Ureter (tissue), 1 donor: ENCODE data around the gene HSD11B2. TPM values are rescaled to one million over a fixed set of nuclear protein-coding genes. Genes with fewer than 3 reads are reported as not detected.

Experiments used
- DNase-seq: peaks from one replicate; pipeline ENCODE4 v3.0.0-alpha.2; 2020; ENCODE audit warnings: low spot score
- total RNA-seq: library from RNA; stranded (reverse); gene quantifications from one replicate; pipeline ENCODE4 v1.2.4, GENCODE V29; 2023
- donor health status: DM: yes; HTN: yes; CAD: no.

HSD11B2 gene
- total RNA-seq, 1 donor from 2014 or later = 5.6 TPM

GRCh38 chr16:67474551-67475455, 43.9 kb downstream of the HSD11B2 start:
- DNase-seq = no peak

GRCh38 chr16:67477960-67478554, 47.1 kb downstream of the HSD11B2 start:
- DNase-seq = no peak

GRCh38 chr16:67480833-67481560, 50.1 kb downstream of the HSD11B2 start, which contains the start of gene ATP6V0D1:
Gene ATP6V0D1 (minus strand): TSS chr16:67481157. CDS start chr16:67481086, 71 bp downstream.
- peak; percentile 100 for DNase-seq

GRCh38 chr16:67481561-67482232, 50.8 kb downstream of the HSD11B2 start:
- DNase-seq = peak; percentile 73

- no peak for DNase-seq
These were observed 51.5 kb downstream of the HSD11B2 start for GRCh38 chr16:67482233-67482924.

GRCh38 chr16:67483150-67483549, 52.2 kb downstream of the HSD11B2 start, which contains the start of gene AGRP:
Gene AGRP (minus strand): TSS chr16:67483547. CDS start chr16:67483398, 149 bp downstream.
- DNase-seq = no peak

GRCh38 chr16:67483731-67484525, 53.0 kb downstream of the HSD11B2 start:
- DNase-seq = no peak

- no peak for DNase-seq
These were observed 55.9 kb downstream of the HSD11B2 start for GRCh38 chr16:67486805-67487204.

Other genes with a start within 250 kb of the HSD11B2 start
- gene MATCAP1, start 247.2 kb upstream of the HSD11B2 start, total RNA-seq = 50.7 TPM
- 5.2 TPM for gene EXOC3L1, start 241.0 kb upstream of the HSD11B2 start, total RNA-seq
- 83.0 TPM for gene E2F4, start 239.0 kb upstream of the HSD11B2 start, total RNA-seq
- gene ELMO3, start 232.0 kb upstream of the HSD11B2 start, total RNA-seq = 23.5 TPM
- 30.9 TPM for gene TMEM208, start 204.0 kb upstream of the HSD11B2 start, total RNA-seq
- 19.1 TPM for gene FHOD1, start 183.6 kb upstream of the HSD11B2 start, total RNA-seq
- 0.86 TPM for gene SLC9A5, start 182.1 kb upstream of the HSD11B2 start, total RNA-seq
- gene PLEKHG4, start 151.6 kb upstream of the HSD11B2 start, total RNA-seq = 10.3 TPM
- not detected for gene KCTD19, start 104.4 kb upstream of the HSD11B2 start, total RNA-seq
- not detected for gene LRRC36, start 104.3 kb upstream of the HSD11B2 start, total RNA-seq
- gene TPPP3, start 37.6 kb upstream of the HSD11B2 start, total RNA-seq = 12.5 TPM
- gene ZDHHC1, start 14.6 kb upstream of the HSD11B2 start, total RNA-seq = 14.3 TPM
- 89.2 TPM for gene ATP6V0D1, start 50.0 kb downstream of the HSD11B2 start, total RNA-seq
- gene AGRP, start 52.4 kb downstream of the HSD11B2 start, total RNA-seq = not detected
- gene RIPOR1, start 97.7 kb downstream of the HSD11B2 start, total RNA-seq = 57.6 TPM
- 54.6 TPM for gene CTCF, start 131.4 kb downstream of the HSD11B2 start, total RNA-seq
- 5.7 TPM for gene CARMIL2, start 214.0 kb downstream of the HSD11B2 start, total RNA-seq
- gene ACD, start 229.1 kb downstream of the HSD11B2 start, total RNA-seq = 14.3 TPM
- gene PARD6A, start 229.8 kb downstream of the HSD11B2 start, total RNA-seq = 1.6 TPM
- gene ENKD1, start 235.6 kb downstream of the HSD11B2 start, total RNA-seq = 18.0 TPM
- 2.7 TPM for gene C16orf86, start 235.7 kb downstream of the HSD11B2 start, total RNA-seq